Neural progenitor cell (in vitro differentiated cells): ENCODE data around the gene NR2F1-AS1.

Experiments
- CTCF ChIP-seq: fragments of 200-600 bp; sonication (generic); IDR thresholded peaks from 2 replicates; pipeline ENCODE4 v1.5.1; 2017; ENCODE audit warnings: antibody characterized with exemption, mild to moderate bottlenecking
- EZH2 ChIP-seq: fragments of 200-600 bp; sonication (generic); IDR thresholded peaks from 2 replicates; pipeline ENCODE4 v1.6.1; 2017; ENCODE audit warnings: antibody characterized with exemption, mild to moderate bottlenecking, moderate library complexity
- EZH2phosphoT487 ChIP-seq: fragments of 200-600 bp; sonication (generic); IDR thresholded peaks from 2 replicates; pipeline ENCODE4 v1.6.1; 2017; ENCODE audit warnings: antibody characterized with exemption

- no peak for TF ChIP-seq CTCF
- no peak for TF ChIP-seq EZH2
- no peak for TF ChIP-seq EZH2phosphoT487
Measured at GRCh38 chr5:93371893-93372292, 209.1 kb downstream of the NR2F1-AS1 start.
